H1 (cell line): ENCODE results near the gene ANXA2. TPM values are rescaled to one million over a fixed set of nuclear protein-coding genes. Genes with fewer than 3 reads are reported as not detected.

Experiments used
- CTCF ChIA-PET: fragments of 300-600 bp; sonication (Branson Sonifier 250); formaldehyde crosslinking; loops from one replicate; lab custom pipeline; 2021; ENCODE audit not compliant: partially characterized antibody; lab: Charles Lee
- POLR2A ChIA-PET: fragments of 300-600 bp; sonication (Branson Sonifier 250); formaldehyde crosslinking; loops from one replicate; lab custom pipeline; 2021; ENCODE audit warnings: inconsistent platforms; ENCODE audit not compliant: partially characterized antibody; lab: Charles Lee
- DNase-seq, 2 experiments: peaks; one replicate each; pipeline versions ENCODE4 v3.0.0 to v3.0.0-alpha.2; 2010 to 2022; ENCODE audit warnings: low spot score in 2 of 2, low read depth in 1 of 2, mixed read lengths in 1 of 2
- FAIRE-seq: peaks from 2 replicates; lab custom pipeline; 2011; peaks lifted over from hg19 to GRCh38; lab: Jason Lieb, UNC
- H2AFZ ChIP-seq: 2 replicates; pipeline ENCODE4 v1.8.1; 2012; ENCODE audit warnings: low read length, inconsistent platforms
- H2AK5ac ChIP-seq: 2 replicates; pipeline ENCODE4 v1.6.1; 2013; ENCODE audit warnings: low read depth, low read length
- H2BK120ac ChIP-seq: replicated peaks from 2 replicates; pipeline ENCODE3; 2013; ENCODE audit warnings: low read depth, low read length, inconsistent platforms
- H2BK12ac ChIP-seq: 2 replicates; pipeline ENCODE4 v1.6.1; 2013; ENCODE audit warnings: low read depth, low read length
- H2BK15ac ChIP-seq: 2 replicates; pipeline ENCODE4 v1.6.1; 2013; ENCODE audit warnings: low read length
- H2BK20ac ChIP-seq: 2 replicates; pipeline ENCODE4 v1.6.1; 2013; ENCODE audit warnings: low read length
- H2BK5ac ChIP-seq: 2 replicates; pipeline ENCODE4 v1.6.1; 2013; ENCODE audit warnings: low read depth, low read length
- H3K14ac ChIP-seq: 2 replicates; pipeline ENCODE4 v1.6.1; 2013; ENCODE audit warnings: inconsistent platforms; ENCODE audit not compliant: insufficient read length
- H3K18ac ChIP-seq: 2 replicates; pipeline ENCODE4 v1.6.1; 2013; ENCODE audit warnings: low read length; ENCODE audit errors: extremely low read depth
- H3K23ac ChIP-seq: 2 replicates; pipeline ENCODE4 v1.6.1; 2013; ENCODE audit warnings: inconsistent platforms; ENCODE audit not compliant: insufficient read length
- H3K23me2 ChIP-seq: 2 replicates; pipeline ENCODE4 v1.6.1; 2013; ENCODE audit warnings: low read depth, low read length
- H3K27ac ChIP-seq: 2 replicates; pipeline ENCODE4 v1.6.1; 2011; ENCODE audit warnings: low read depth, low read length, inconsistent platforms
- H3K27me3 ChIP-seq, 4 experiments: replicated peaks in 1 of 4; 1 replicate in 1 of 4; 2 replicates in 3 of 4; pipeline versions ENCODE4 v1.6.1 to v1.8.1; 2011 to 2013; ENCODE audit warnings: low read length in 3 of 4, mild to moderate bottlenecking in 3 of 4, inconsistent platforms in 2 of 4, mixed read lengths in 2 of 4, moderate library complexity in 1 of 4; ENCODE audit not compliant: control insufficient read depth in 3 of 4, insufficient read depth in 3 of 4; ENCODE audit errors: extremely low read depth in 1 of 4
- H3K36me3 ChIP-seq, 4 experiments: 2 replicates each; pipeline versions ENCODE4 v1.6.1 to v1.8.1; 2011 to 2013; ENCODE audit warnings: mild to moderate bottlenecking in 4 of 4, low read length in 3 of 4, moderate library complexity in 2 of 4, control low read depth in 1 of 4, inconsistent platforms in 1 of 4; ENCODE audit not compliant: insufficient read depth in 4 of 4, control insufficient read depth in 2 of 4
- H3K4ac ChIP-seq: replicated peaks from 2 replicates; pipeline ENCODE3; 2013; ENCODE audit warnings: low read length, low read depth, mixed read lengths, inconsistent platforms; ENCODE audit not compliant: insufficient read length
- H3K4me1 ChIP-seq, 4 experiments: replicated peaks in 1 of 4; 1 replicate in 1 of 4; 2 replicates in 3 of 4; pipeline versions ENCODE4 v1.6.1 to v1.8.1; 2011 to 2013; ENCODE audit warnings: low read length in 3 of 4, inconsistent platforms in 2 of 4, mixed read lengths in 1 of 4; ENCODE audit not compliant: insufficient read depth in 4 of 4, control insufficient read depth in 3 of 4
- H3K4me2 ChIP-seq, 2 experiments: 2 replicates each; pipeline versions ENCODE4 v1.6.1 to v1.8.1; 2011 to 2013; ENCODE audit warnings: low read depth in 2 of 2, low read length in 2 of 2, control low read depth in 1 of 2, inconsistent platforms in 1 of 2, mild to moderate bottlenecking in 1 of 2; ENCODE audit not compliant: insufficient read depth in 1 of 2
- H3K4me3 ChIP-seq, 4 experiments: fragments of 200-600, 300-600 bp in 1 of 4; sonication (generic), shearing (Covaris generic), sonication (Bioruptor Twin) in 1 of 4; 2 replicates each; pipeline versions ENCODE4 v1.5.1 to v1.8.1; 2011 to 2016; ENCODE audit warnings: low read length in 4 of 4, low read depth in 3 of 4, control low read depth in 2 of 4, inconsistent platforms in 2 of 4, mild to moderate bottlenecking in 2 of 4, mixed read lengths in 1 of 4, moderate library complexity in 1 of 4; ENCODE audit not compliant: insufficient read depth in 2 of 4; ENCODE audit errors: extremely low read depth in 1 of 4
- H3K56ac ChIP-seq: replicated peaks from 2 replicates; pipeline ENCODE3; 2013; ENCODE audit warnings: low read depth, mild to moderate bottlenecking, mixed read lengths, low read length, inconsistent platforms; ENCODE audit not compliant: insufficient read length
- H3K79me1 ChIP-seq: 2 replicates; pipeline ENCODE4 v1.6.1; 2013; ENCODE audit warnings: low read depth, low read length, control low read depth
- H3K79me2 ChIP-seq, 2 experiments: 2 replicates each; pipeline versions ENCODE4 v1.6.1 to v1.8.1; 2012 to 2013; ENCODE audit warnings: low read length in 2 of 2, mild to moderate bottlenecking in 2 of 2, inconsistent platforms in 1 of 2; ENCODE audit not compliant: insufficient read depth in 2 of 2, control insufficient read depth in 1 of 2
- H3K9ac ChIP-seq, 4 experiments: replicated peaks in 1 of 4; 1 replicate in 1 of 4; 2 replicates in 3 of 4; pipeline versions ENCODE4 v1.6.1 to v1.8.1; 2011 to 2013; ENCODE audit warnings: low read depth in 3 of 4, low read length in 3 of 4, control low read depth in 2 of 4, mild to moderate bottlenecking in 2 of 4, moderate library complexity in 2 of 4, inconsistent platforms in 1 of 4; ENCODE audit errors: extremely low read depth in 1 of 4
- H3K9me3 ChIP-seq, 2 experiments: 2 replicates each; pipeline versions ENCODE4 v1.6.1 to v1.8.1; 2012 to 2013; ENCODE audit warnings: mild to moderate bottlenecking in 2 of 2, moderate library complexity in 2 of 2, control low read depth in 1 of 2, inconsistent platforms in 1 of 2, low read depth in 1 of 2, low read length in 1 of 2, mixed read lengths in 1 of 2; ENCODE audit not compliant: insufficient read depth in 2 of 2
- H4K20me1 ChIP-seq, 2 experiments: replicated peaks in 1 of 2; 2 replicates each; pipeline versions ENCODE3 to v1.8.1; 2011 to 2013; ENCODE audit warnings: inconsistent platforms in 2 of 2, low read length in 2 of 2, mild to moderate bottlenecking in 1 of 2; ENCODE audit not compliant: insufficient read depth in 2 of 2, control insufficient read depth in 1 of 2
- H4K5ac ChIP-seq: 2 replicates; pipeline ENCODE4 v1.6.1; 2013; ENCODE audit warnings: low read length, low read depth, mixed read lengths, inconsistent platforms; ENCODE audit not compliant: insufficient read length
- H4K8ac ChIP-seq: 2 replicates; pipeline ENCODE4 v1.8.0; 2013; ENCODE audit warnings: mild to moderate bottlenecking, moderate library complexity, low read length, inconsistent platforms; ENCODE audit not compliant: insufficient read depth; ENCODE audit errors: extremely low read depth
- H4K91ac ChIP-seq: replicated peaks from 2 replicates; pipeline ENCODE3; 2013; ENCODE audit warnings: low read length, mixed read lengths, inconsistent platforms; ENCODE audit not compliant: insufficient read length
- CBX8 ChIP-seq: fragments of 300-800, 300-1000 bp; sonication (generic); IDR thresholded peaks from 2 replicates; pipeline ENCODE4 v1.7.1; 2016; ENCODE audit warnings: low read depth, low read length, borderline replicate concordance
- CHD1 ChIP-seq: IDR thresholded peaks from 2 replicates; pipeline ENCODE4 v1.6.1; 2012; ENCODE audit warnings: low read depth, low read length, improper control_type of control experiment
- EGR1 ChIP-seq: IDR thresholded peaks from 2 replicates; pipeline ENCODE4 v1.6.1; 2011; ENCODE audit warnings: low read depth, low read length, borderline replicate concordance
- GTF2F1 ChIP-seq: IDR thresholded peaks from 2 replicates; pipeline ENCODE4 v1.6.1; 2012; ENCODE audit warnings: low read depth, low read length, improper control_type of control experiment, borderline replicate concordance
- HDAC6 ChIP-seq: IDR thresholded peaks from one replicate; pipeline ENCODE4 v1.7.1; 2012; ENCODE audit warnings: low read depth, mild to moderate bottlenecking, inconsistent platforms, low read length, moderate library complexity
- POLR2A ChIP-seq, 2 experiments: IDR thresholded peaks; 1 replicate in 1 of 2; 2 replicates in 1 of 2; pipeline ENCODE4 v1.6.1; 2011; ENCODE audit warnings: low read depth in 2 of 2, low read length in 2 of 2, mild to moderate bottlenecking in 2 of 2; ENCODE audit errors: control extremely low read depth in 1 of 2
- POU5F1 ChIP-seq: IDR thresholded peaks from 2 replicates; pipeline ENCODE4 v1.6.1; 2011; ENCODE audit warnings: low read depth, mild to moderate bottlenecking, low read length, moderate library complexity
- RNF2 ChIP-seq: fragments of 200-900, 300-1000 bp; sonication (generic); IDR thresholded peaks from 2 replicates; pipeline ENCODE4 v1.7.1; 2016; ENCODE audit warnings: borderline replicate concordance, low read depth, mild to moderate bottlenecking, antibody characterized with exemption, low read length; ENCODE audit not compliant: poor library complexity, severe bottlenecking; ENCODE audit errors: missing control alignments
- RXRA ChIP-seq: IDR thresholded peaks from 2 replicates; pipeline ENCODE4 v1.6.1; 2011; ENCODE audit warnings: low read depth, mild to moderate bottlenecking, low read length, moderate library complexity; ENCODE audit not compliant: insufficient read depth
- TAF7 ChIP-seq: optimal IDR thresholded peaks from 2 replicates; pipeline ENCODE3; 2011; ENCODE audit warnings: low read depth, mild to moderate bottlenecking, inconsistent platforms, low read length, moderate library complexity, borderline replicate concordance
- TCF12 ChIP-seq: IDR thresholded peaks from 2 replicates; pipeline ENCODE4 v1.6.1; 2011; ENCODE audit warnings: low read depth, mild to moderate bottlenecking, low read length
- WGBS, 2 experiments: shearing (Covaris generic) in 1 of 2; methylation state at CpG; one replicate each; pipeline versions ENCODE4 v1.1.6 to v1.1.7; 2013 to 2015; ENCODE audit warnings: low lambda C conversion rate in 2 of 2, mixed read lengths in 2 of 2, inconsistent platforms in 1 of 2, low coverage in 1 of 2, missing lambda C conversion rate in 1 of 2; ENCODE audit not compliant: insufficient replicate concordance in 2 of 2, insufficient coverage in 1 of 2, insufficient read length in 1 of 2; ENCODE audit errors: extremely low coverage in 1 of 2, missing lambda C conversion rate in 1 of 2; 5-methylcytosine and 5-hydroxymethylcytosine counted together
- polyA plus RNA-seq, 7 experiments: library from polyadenylated mRNA; depleted of rRNA in 3 of 7; stranded (reverse) in 5 of 7; unstranded in 2 of 7; fragments of >200 nt in 5 of 7; fragments of 200-250 nt in 2 of 7; gene quantifications; 1 replicate in 5 of 7; 2 replicates in 1 of 7; 4 replicates in 1 of 7; pipeline versions ENCODE4 v1.2.1 to v1.2.3, GENCODE V29; 2011 to 2013; ENCODE audit warnings: missing spikeins in 2 of 7, mixed read lengths in 2 of 7
- total RNA-seq: library from RNA; stranded (reverse); fragmentation: NEBNext Ultra II Directional; extraction: Animal tissue kit (Norgen Biotek cat#: 25700); gene quantifications from 2 replicates; pipeline ENCODE4 v1.2.1, GENCODE V29; 2021
- TF ChIP-seq, protein P1 (sequence below): IDR thresholded peaks from 2 replicates; pipeline ENCODE4 v1.6.1; 2012; ENCODE audit warnings: inconsistent platforms
- TF ChIP-seq, protein P2 (sequence below): IDR thresholded peaks from 2 replicates; pipeline ENCODE4 v1.6.1; 2011; ENCODE audit warnings: low read depth, mild to moderate bottlenecking, low read length; ENCODE audit not compliant: insufficient read depth

ANXA2 gene
- total and polyA plus RNA-seq, 2 of the 8 experiments (the other 6 are each of a cell fraction or from before 2014, with no cell fraction given), result 178 to 217 TPM

DNA sequence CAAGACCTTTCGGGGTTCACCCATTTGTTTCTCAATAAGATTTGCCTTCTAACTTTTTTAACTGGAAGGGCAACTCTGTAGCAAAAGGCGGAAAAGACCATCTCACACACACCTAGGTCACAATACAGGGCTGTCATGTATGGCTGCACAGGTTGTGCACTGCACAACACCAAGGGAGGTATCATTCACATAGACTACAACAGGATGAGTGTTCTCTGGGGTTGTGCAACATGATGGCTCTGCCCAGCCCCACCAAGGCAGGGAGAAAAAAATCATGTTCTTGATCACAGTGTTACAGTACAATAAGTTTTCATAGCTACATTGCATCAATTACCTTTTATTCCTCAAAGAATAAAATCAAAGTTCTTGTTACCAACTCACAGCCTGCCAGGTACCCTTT, 52.8 kb downstream of the ANXA2 start:
- Histone ChIP-seq H3K4me2 (no peak overlapping the region), H3K14ac (no peak overlapping the region), H3K36me3 (peaks cover 2 to 20% (median 7%) of the 10 kb centered on the region in 4 experiments; a peak in 5 of 8 replicates), H3K79me2 (no peaks in the 10 kb centered on the region), H3K79me1 (no peaks in the 10 kb centered on the region), H4K5ac (no peak overlapping the region), H3K18ac (no peak overlapping the region), H3K9ac (no peak overlapping the region), H4K20me1 (peaks cover 0 to 2% of the 10 kb centered on the region in 2 experiments), H2AFZ (no peak overlapping the region), H3K27ac (no peak overlapping the region), H3K4me1 (peaks cover 3 to 7% (median 5%) of the 10 kb centered on the region in 4 experiments; a peak in 6 of 7 replicates), H2BK15ac (no peak overlapping the region), H2AK5ac (no peak overlapping the region), H3K56ac (no peak overlapping the region), H4K91ac (no peak overlapping the region), H3K23ac (no peak overlapping the region), H3K9me3 (no peaks in the 10 kb centered on the region), H3K23me2 (no peaks in the 10 kb centered on the region), H3K4me3 (no peak overlapping the region), H3K27me3 (no peaks in the 10 kb centered on the region), H4K8ac (no peak overlapping the region), H3K4ac (no peak overlapping the region), H2BK12ac (no peak overlapping the region), H2BK5ac (no peak overlapping the region), H2BK20ac (no peak overlapping the region), H2BK120ac (no peak overlapping the region)
- FAIRE-seq (no peak), DNase-seq (no peak)
- CTCF ChIA-PET, result interaction anchor here (1.0 to 5.1 kb wide), 3 partner anchors 18 to 591 kb away, joined by 4 to 37 read pairs (median 6); no protein-coding TSS in a partner anchor
- 89% methylated on average over 2 of the region's 2 CpGs; no CpG with 5 or more reads in 1 of the 2 experiments for WGBS, 2 experiments
- POLR2A ChIA-PET, result no interaction called here
- TF ChIP-seq POU5F1, result no peak
- TF ChIP-seq RNF2, result no peak
- TF ChIP-seq EGR1, result no peak
- TF ChIP-seq TCF12, result no peak
- TF ChIP-seq CHD1, result no peak
- no peak for TF ChIP-seq POLR2A (IDR thresholded peaks at IDR 0.05; ENCODE audit: control extremely low read depth in 1 of 2, low read depth in 2 of 2, low read length in 2 of 2)
- TF ChIP-seq, protein P1, sequence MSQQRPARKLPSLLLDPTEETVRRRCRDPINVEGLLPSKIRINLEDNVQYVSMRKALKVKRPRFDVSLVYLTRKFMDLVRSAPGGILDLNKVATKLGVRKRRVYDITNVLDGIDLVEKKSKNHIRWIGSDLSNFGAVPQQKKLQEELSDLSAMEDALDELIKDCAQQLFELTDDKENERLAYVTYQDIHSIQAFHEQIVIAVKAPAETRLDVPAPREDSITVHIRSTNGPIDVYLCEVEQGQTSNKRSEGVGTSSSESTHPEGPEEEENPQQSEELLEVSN, result no peak
- TF ChIP-seq, protein P2, sequence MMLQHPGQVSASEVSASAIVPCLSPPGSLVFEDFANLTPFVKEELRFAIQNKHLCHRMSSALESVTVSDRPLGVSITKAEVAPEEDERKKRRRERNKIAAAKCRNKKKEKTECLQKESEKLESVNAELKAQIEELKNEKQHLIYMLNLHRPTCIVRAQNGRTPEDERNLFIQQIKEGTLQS, result no peak
- no peak for TF ChIP-seq CBX8
- no peak for TF ChIP-seq RXRA
- no peak for TF ChIP-seq HDAC6
- TF ChIP-seq TAF7, result no peak
- TF ChIP-seq GTF2F1, result no peak
